ENCODE measurements around the gene DNM3. TPM values are rescaled to one million over a fixed set of nuclear protein-coding genes. Genes with fewer than 3 reads are reported as not detected.

The DNM3 gene
- total and polyA plus RNA-seq, 9 of the 15 experiments (the other 6 are each of a cell fraction or from before 2014, with no cell fraction given): 0.08 to 0.36 (median 0.22) TPM; not detected in 1

DNA sequence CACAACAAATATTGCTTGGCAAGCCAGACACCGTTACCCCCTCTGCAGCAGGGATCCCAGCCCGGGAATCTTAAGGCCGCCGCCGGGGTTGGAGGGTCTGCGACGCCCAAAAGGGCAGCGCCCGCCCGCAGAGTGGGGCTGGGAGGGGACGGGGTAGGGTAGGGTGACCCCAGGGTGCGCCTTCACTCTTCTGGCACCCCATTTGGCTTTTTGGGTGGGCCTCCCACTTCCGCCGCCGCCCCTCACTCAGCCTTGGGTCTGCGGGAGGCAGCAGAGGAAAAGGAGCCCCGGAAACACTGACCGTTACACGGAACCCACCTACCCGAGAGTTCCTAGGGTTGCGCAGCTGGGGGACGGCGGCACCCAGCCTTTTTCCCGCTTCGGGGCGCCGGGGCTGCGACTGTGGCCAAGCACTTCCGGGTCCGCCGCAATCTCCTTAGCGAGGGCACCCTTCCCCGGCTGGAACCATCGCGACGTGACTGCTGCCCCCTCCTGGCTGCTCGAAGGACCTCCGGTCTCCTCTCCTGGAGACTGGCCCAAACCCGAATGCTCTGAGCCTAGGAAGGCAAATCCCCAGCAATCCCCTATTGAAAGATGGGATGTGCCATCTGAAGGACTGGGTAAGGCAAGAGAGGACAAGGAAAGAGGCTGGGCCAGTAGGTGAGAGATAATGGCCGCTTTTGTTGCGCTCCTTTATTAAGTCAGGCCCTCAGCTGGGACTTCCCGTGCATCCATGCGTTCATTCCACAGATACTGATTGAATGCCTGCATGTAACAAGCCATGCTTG, 602.6 kb downstream of the DNM3 start, which contains the start of gene PIGC (continued):
- peak; percentile 27; the same call in 1 of the 2 replicates for TF ChIP-seq CBFA2T2 (conservative IDR thresholded peaks at IDR 0.05)
- peak; percentile 91 for TF ChIP-seq TGIF2 (CRISPR knock-in tag; IDR thresholded peaks at IDR 0.05)
- TF ChIP-seq POLR2H (tag; IDR thresholded peaks at IDR 0.05; ENCODE audit: low read depth): no peak; the same call in 1 of the 2 replicates
- TF ChIP-seq, protein P1, sequence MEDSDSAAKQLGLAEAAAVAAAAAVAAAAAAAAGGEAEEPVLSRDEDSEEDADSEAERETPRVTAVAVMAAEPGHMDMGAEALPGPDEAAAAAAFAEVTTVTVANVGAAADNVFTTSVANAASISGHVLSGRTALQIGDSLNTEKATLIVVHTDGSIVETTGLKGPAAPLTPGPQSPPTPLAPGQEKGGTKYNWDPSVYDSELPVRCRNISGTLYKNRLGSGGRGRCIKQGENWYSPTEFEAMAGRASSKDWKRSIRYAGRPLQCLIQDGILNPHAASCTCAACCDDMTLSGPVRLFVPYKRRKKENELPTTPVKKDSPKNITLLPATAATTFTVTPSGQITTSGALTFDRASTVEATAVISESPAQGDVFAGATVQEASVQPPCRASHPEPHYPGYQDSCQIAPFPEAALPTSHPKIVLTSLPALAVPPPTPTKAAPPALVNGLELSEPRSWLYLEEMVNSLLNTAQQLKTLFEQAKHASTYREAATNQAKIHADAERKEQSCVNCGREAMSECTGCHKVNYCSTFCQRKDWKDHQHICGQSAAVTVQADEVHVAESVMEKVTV (CRISPR knock-in tag; IDR thresholded peaks at IDR 0.05): peak; percentile 68
- TF ChIP-seq TEAD1 (CRISPR knock-in tag; IDR thresholded peaks at IDR 0.05): peak; percentile 18 to 77; a peak in 2 of 4 replicates
- TF ChIP-seq, protein P2, sequence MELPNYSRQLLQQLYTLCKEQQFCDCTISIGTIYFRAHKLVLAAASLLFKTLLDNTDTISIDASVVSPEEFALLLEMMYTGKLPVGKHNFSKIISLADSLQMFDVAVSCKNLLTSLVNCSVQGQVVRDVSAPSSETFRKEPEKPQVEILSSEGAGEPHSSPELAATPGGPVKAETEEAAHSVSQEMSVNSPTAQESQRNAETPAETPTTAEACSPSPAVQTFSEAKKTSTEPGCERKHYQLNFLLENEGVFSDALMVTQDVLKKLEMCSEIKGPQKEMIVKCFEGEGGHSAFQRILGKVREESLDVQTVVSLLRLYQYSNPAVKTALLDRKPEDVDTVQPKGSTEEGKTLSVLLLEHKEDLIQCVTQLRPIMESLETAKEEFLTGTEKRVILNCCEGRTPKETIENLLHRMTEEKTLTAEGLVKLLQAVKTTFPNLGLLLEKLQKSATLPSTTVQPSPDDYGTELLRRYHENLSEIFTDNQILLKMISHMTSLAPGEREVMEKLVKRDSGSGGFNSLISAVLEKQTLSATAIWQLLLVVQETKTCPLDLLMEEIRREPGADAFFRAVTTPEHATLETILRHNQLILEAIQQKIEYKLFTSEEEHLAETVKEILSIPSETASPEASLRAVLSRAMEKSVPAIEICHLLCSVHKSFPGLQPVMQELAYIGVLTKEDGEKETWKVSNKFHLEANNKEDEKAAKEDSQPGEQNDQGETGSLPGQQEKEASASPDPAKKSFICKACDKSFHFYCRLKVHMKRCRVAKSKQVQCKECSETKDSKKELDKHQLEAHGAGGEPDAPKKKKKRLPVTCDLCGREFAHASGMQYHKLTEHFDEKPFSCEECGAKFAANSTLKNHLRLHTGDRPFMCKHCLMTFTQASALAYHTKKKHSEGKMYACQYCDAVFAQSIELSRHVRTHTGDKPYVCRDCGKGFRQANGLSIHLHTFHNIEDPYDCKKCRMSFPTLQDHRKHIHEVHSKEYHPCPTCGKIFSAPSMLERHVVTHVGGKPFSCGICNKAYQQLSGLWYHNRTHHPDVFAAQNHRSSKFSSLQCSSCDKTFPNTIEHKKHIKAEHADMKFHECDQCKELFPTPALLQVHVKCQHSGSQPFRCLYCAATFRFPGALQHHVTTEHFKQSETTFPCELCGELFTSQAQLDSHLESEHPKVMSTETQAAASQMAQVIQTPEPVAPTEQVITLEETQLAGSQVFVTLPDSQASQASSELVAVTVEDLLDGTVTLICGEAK (IDR thresholded peaks at IDR 0.05): peak; percentile 91
- TF ChIP-seq, protein P2 (CRISPR knock-in tag; IDR thresholded peaks at IDR 0.05): no peak
- TF ChIP-seq XRCC5 (IDR thresholded peaks at IDR 0.05; ENCODE audit: low read depth, low read length): peak; percentile 98
- TF ChIP-seq TBL1XR1 (IDR thresholded peaks at IDR 0.05; ENCODE audit: low read length in 2 of 2): peak; percentile 53 to 64; a peak in 2 of 4 replicates
- TF ChIP-seq, protein P3, sequence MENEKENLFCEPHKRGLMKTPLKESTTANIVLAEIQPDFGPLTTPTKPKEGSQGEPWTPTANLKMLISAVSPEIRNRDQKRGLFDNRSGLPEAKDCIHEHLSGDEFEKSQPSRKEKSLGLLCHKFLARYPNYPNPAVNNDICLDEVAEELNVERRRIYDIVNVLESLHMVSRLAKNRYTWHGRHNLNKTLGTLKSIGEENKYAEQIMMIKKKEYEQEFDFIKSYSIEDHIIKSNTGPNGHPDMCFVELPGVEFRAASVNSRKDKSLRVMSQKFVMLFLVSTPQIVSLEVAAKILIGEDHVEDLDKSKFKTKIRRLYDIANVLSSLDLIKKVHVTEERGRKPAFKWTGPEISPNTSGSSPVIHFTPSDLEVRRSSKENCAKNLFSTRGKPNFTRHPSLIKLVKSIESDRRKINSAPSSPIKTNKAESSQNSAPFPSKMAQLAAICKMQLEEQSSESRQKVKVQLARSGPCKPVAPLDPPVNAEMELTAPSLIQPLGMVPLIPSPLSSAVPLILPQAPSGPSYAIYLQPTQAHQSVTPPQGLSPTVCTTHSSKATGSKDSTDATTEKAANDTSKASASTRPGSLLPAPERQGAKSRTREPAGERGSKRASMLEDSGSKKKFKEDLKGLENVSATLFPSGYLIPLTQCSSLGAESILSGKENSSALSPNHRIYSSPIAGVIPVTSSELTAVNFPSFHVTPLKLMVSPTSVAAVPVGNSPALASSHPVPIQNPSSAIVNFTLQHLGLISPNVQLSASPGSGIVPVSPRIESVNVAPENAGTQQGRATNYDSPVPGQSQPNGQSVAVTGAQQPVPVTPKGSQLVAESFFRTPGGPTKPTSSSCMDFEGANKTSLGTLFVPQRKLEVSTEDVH (IDR thresholded peaks at IDR 0.05; ENCODE audit: low read depth, partially characterized antibody): peak; percentile 87
- TF ChIP-seq KAT8 (IDR thresholded peaks at IDR 0.05; ENCODE audit: low read depth): no peak
- no peak; the same call in 1 of the 2 replicates for TF ChIP-seq ZNF583 (CRISPR knock-in tag; IDR thresholded peaks at IDR 0.05)
- no peak for TF ChIP-seq ZNF282 (CRISPR knock-in tag; IDR thresholded peaks at IDR 0.05)
- peak; percentile 94 for TF ChIP-seq LCOR (CRISPR knock-in tag; IDR thresholded peaks at IDR 0.05)
